Transverse colon (tissue), 4 donors: ENCODE measurements around the gene KCNG4. TPM values are rescaled to one million over a fixed set of nuclear protein-coding genes. Genes with fewer than 3 reads are reported as not detected.

ENCODE experiments used
- DNase-seq: peaks from one replicate; pipeline ENCODE4 v3.0.0-alpha.2; 2019
- H3K27ac ChIP-seq, 4 donors: fragments of 200-600 bp; sonication (generic); 2 replicates each; pipeline ENCODE4 v1.5.1; 2016 to 2018; ENCODE audit warnings: inconsistent platforms in 4 of 4
- H3K27me3 ChIP-seq: fragments of 200-600 bp; sonication (generic); 2 replicates; pipeline ENCODE4 v1.5.1; 2017; ENCODE audit warnings: inconsistent platforms
- H3K36me3 ChIP-seq, 4 donors: fragments of 200-600 bp; sonication (generic); 2 replicates each; pipeline ENCODE4 v1.5.1; 2017 to 2019; ENCODE audit warnings: inconsistent platforms in 4 of 4
- H3K4me1 ChIP-seq, 4 donors: fragments of 200-600 bp; sonication (generic); 2 replicates each; pipeline ENCODE4 v1.5.1; 2017 to 2020; ENCODE audit warnings: inconsistent platforms in 4 of 4
- H3K4me3 ChIP-seq, 4 donors: fragments of 200-600 bp; sonication (generic); 1 replicate in 1 of 4; 2 replicates in 3 of 4; pipeline versions ENCODE4 v1.5.1 to v1.6.1; 2017 to 2019; ENCODE audit warnings: inconsistent platforms in 4 of 4
- H3K9me3 ChIP-seq, 2 donors: fragments of 200-600 bp; sonication (generic); 2 replicates each; pipeline ENCODE4 v1.5.1; 2017 to 2019; ENCODE audit warnings: inconsistent platforms in 2 of 2
- EP300 ChIP-seq: sonication (generic); formaldehyde crosslinking; IDR thresholded peaks from one replicate; pipeline ENCODE4 v1.6.1; 2017; ENCODE audit warnings: antibody characterized with exemption, low read depth
- POLR2A ChIP-seq: fragments of 450-650 bp; IDR thresholded peaks from one replicate; pipeline ENCODE4 v1.6.1; 2016; ENCODE audit warnings: antibody characterized with exemption, mild to moderate bottlenecking, moderate library complexity
- POLR2AphosphoS5 ChIP-seq, 3 donors: sonication (generic); formaldehyde crosslinking; IDR thresholded peaks; one replicate each; pipeline ENCODE4 v1.6.1; 2016; ENCODE audit warnings: antibody characterized with exemption in 3 of 3
- WGBS, 2 donors: methylation state at CpG; one replicate each; pipeline ENCODE4 v1.1.5; 2018; ENCODE audit warnings: low coverage in 1 of 2; 5-methylcytosine and 5-hydroxymethylcytosine counted together
- in situ Hi-C, 4 donors: fragments of 200-750 bp; cut with MboI; loops; one replicate each; pipeline versions ENCODE4 v1.15.0 to v1.15.1; 2017; ENCODE audit warnings: low sequenced_read_pairs in 3 of 4, low pct_ligation_motif_present in 1 of 4, low pct_unique_long_range_greater_than_20kb in 1 of 4
- intact Hi-C: fragments of 100-400 bp; cut with DNase I; formaldehyde crosslinking; loops from one replicate; pipeline ENCODE4 v1.15.1; 2023; ENCODE audit warnings: low total_unique reads
- total RNA-seq, 4 donors: library from RNA; depleted of rRNA; stranded (reverse); fragments of >200 nt; gene quantifications; one replicate each; pipeline ENCODE4 v1.1.0, GENCODE V29; 2016
- TF ChIP-seq, protein P1 (sequence below), 5 experiments: fragments of 200-600 bp in 3 of 5; fragments of 450-650 bp in 2 of 5; sonication (generic) in 3 of 5; IDR thresholded peaks; 1 replicate in 2 of 5; 2 replicates in 3 of 5; pipeline ENCODE4 v1.5.1; 2016 to 2017; ENCODE audit warnings: antibody characterized with exemption in 5 of 5, inconsistent platforms in 3 of 5, mild to moderate bottlenecking in 2 of 5, moderate library complexity in 1 of 5

Gene KCNG4, protein sequence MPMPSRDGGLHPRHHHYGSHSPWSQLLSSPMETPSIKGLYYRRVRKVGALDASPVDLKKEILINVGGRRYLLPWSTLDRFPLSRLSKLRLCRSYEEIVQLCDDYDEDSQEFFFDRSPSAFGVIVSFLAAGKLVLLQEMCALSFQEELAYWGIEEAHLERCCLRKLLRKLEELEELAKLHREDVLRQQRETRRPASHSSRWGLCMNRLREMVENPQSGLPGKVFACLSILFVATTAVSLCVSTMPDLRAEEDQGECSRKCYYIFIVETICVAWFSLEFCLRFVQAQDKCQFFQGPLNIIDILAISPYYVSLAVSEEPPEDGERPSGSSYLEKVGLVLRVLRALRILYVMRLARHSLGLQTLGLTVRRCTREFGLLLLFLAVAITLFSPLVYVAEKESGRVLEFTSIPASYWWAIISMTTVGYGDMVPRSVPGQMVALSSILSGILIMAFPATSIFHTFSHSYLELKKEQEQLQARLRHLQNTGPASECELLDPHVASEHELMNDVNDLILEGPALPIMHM
- not detected for total RNA-seq

GRCh38 chr16:84239909-84240308 lies at the start of gene KCNG4:
Gene KCNG4, minus strand, starts transcription at chr16:84240012. Its CDS starts 2,527 bp downstream, at chr16:84237485.
- in situ Hi-C loops, result no loop called here
- Histone ChIP-seq H3K4me1 (no peaks in the 10 kb centered on the region), H3K27ac (no peak within 1 kb of the TSS), H3K36me3 (no peaks in the 10 kb centered on the region), H3K27me3 (peaks cover 14% of the 10 kb centered on the region), H3K4me3 (no peak within 1 kb of the TSS), H3K9me3 (no peaks in the 10 kb centered on the region)
- intact Hi-C loops, result no loop called here
- no peak for TF ChIP-seq POLR2A
- no peak for TF ChIP-seq EP300
- TF ChIP-seq POLR2AphosphoS5 (IDR thresholded peaks at IDR 0.05), result no peak
- TF ChIP-seq, protein P1, sequence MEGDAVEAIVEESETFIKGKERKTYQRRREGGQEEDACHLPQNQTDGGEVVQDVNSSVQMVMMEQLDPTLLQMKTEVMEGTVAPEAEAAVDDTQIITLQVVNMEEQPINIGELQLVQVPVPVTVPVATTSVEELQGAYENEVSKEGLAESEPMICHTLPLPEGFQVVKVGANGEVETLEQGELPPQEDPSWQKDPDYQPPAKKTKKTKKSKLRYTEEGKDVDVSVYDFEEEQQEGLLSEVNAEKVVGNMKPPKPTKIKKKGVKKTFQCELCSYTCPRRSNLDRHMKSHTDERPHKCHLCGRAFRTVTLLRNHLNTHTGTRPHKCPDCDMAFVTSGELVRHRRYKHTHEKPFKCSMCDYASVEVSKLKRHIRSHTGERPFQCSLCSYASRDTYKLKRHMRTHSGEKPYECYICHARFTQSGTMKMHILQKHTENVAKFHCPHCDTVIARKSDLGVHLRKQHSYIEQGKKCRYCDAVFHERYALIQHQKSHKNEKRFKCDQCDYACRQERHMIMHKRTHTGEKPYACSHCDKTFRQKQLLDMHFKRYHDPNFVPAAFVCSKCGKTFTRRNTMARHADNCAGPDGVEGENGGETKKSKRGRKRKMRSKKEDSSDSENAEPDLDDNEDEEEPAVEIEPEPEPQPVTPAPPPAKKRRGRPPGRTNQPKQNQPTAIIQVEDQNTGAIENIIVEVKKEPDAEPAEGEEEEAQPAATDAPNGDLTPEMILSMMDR (IDR thresholded peaks at IDR 0.05), result no peak
- WGBS, 2 donors, result 17 to 40% methylated on average over 1 to 7 of the region's 7 CpGs
- no peak for DNase-seq

DNA sequence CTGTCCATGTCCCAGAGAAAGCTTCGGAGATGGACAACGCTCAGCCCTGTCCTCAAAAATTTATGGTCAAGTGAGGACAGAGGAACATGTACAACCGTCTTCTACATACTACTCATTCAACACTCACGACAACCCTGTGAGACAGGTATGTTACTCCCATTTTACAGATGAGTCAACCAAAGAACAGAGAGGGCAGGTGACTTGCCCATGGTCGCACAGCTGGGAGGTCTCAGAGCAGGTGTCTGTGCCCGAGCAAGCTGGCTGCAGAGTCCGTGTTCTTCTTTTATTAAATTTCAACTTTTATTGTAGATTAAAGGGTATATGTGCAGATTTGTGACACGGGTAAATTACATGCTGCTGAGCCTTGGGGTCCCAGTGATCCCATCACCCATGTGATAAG lies 49.1 kb upstream of the KCNG4 start:
- WGBS, 2 donors, result 66 to 73% methylated on average over 5 to 8 of the region's 8 CpGs

DNA sequence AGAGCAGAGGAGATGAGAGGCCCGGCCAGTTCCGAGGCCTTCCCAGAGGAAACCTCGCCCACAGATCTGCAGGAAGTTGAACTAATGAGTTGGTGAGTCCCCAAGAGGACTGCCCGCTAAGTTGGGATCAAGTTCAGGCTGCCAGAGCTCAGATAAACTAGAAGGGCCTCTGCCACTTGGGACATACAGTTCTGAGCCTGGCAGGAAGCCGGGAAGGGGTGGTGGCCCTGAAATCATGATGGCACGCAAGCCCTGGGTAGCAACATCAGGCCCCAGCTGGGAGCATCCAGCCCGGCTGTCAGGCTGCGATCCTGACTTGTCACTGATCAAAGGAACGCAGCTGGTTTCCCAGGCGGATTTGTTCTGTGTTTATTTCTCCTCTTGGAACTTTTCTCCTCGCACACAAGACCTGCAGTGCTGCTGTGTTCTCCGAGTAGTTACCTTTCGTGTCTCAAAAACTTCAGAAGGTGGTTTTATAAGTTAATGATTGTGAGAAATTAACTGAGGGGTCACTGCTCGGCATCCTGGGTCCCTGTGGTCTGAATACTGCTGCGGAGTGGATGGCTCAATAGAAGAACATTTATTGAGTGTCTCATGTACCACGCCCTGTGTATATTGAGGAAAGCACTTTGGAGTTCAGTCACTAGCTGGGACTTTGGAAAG lies 46.9 kb upstream of the KCNG4 start:
- WGBS, 2 donors, result 53 to 66% methylated on average over 4 to 16 of the region's 16 CpGs
- H3K9me3 ChIP-seq, result no peaks in the 10 kb centered on the region
- peaks cover 8 to 30% (median 16%) of the 10 kb centered on the region in 4 donors for H3K4me1 ChIP-seq
- H3K27me3 ChIP-seq, result no peaks in the 10 kb centered on the region
- in situ Hi-C loops, result no loop called here
- no peak overlapping the region for H3K4me3 ChIP-seq
- no peaks in the 10 kb centered on the region for H3K36me3 ChIP-seq
- peak overlapping the region; percentile 58 to 74 (median 66) for H3K27ac ChIP-seq
- DNase-seq, result peak; percentile 43
- intact Hi-C loops, result no loop called here
- TF ChIP-seq POLR2AphosphoS5 (IDR thresholded peaks at IDR 0.05) (peak; percentile 52 to 67 (median 65)), POLR2A (no peak), EP300 (peak; percentile 58)
- TF ChIP-seq, protein P1 (IDR thresholded peaks at IDR 0.05), result no peak

More for the DNA sequence above, 49.1 kb upstream of the KCNG4 start:
- intact Hi-C loops, result no loop called here
- no peaks in the 10 kb centered on the region for H3K36me3 ChIP-seq
- no peak overlapping the region for H3K4me3 ChIP-seq
- H3K4me1 ChIP-seq, result peaks cover 6 to 30% (median 13%) of the 10 kb centered on the region in 4 donors
- in situ Hi-C loops, result no loop called here
- no peaks in the 10 kb centered on the region for H3K9me3 ChIP-seq
- H3K27ac ChIP-seq, result no peak overlapping the region
- TF ChIP-seq POLR2A (no peak), POLR2AphosphoS5 (IDR thresholded peaks at IDR 0.05) (no peak), EP300 (no peak)
- TF ChIP-seq, protein P1 (IDR thresholded peaks at IDR 0.05), result no peak
- DNase-seq, result no peak
- H3K27me3 ChIP-seq, result no peaks in the 10 kb centered on the region

DNA sequence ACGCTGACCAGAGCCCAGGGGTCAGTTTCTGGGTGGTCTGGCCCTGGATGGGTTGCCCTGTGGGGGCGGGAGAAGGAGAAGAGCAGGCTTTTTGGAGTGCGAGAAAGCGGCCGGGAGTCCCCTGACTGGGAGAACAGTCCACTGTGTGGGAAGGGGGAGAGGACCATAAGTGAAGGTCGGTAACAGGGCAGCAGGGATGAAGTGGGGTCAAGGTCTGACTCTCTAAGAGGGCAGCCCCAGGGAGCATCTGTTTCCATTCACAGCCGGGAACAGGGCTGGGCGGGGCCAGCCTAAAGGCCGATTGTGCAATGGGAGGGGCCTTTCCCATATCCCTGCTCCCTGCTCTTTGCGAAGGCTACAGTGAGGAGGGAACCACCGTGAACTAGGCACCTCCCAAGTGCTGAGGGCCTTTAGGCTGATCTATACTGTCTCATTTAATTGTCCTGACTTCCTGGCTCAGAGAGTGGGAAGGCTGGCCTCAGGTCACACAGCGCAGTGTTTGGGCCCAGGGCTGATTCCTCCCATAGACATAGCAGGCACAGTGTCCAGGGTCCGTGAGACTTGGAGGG lies 44.4 kb upstream of the KCNG4 start:
- Histone ChIP-seq H3K27me3 (no peaks in the 10 kb centered on the region), H3K27ac (peak overlapping the region; percentile 53 to 68 (median 58)), H3K9me3 (no peaks in the 10 kb centered on the region), H3K4me3 (no peak overlapping the region), H3K36me3 (no peaks in the 10 kb centered on the region), H3K4me1 (peaks cover 8 to 29% (median 16%) of the 10 kb centered on the region in 4 donors)
- in situ Hi-C loops, result loop anchor here in 1 of 4 donors (5.0 kb wide), 1 partner anchor 203 kb away; no protein-coding TSS in a partner anchor
- WGBS, 2 donors, result 48 to 100% methylated on average over 1 to 13 of the region's 13 CpGs
- DNase-seq, result peak; percentile 61
- peak in 2 of 3 donors; percentile 42 to 43 for TF ChIP-seq POLR2AphosphoS5 (IDR thresholded peaks at IDR 0.05)
- TF ChIP-seq, protein P1 (IDR thresholded peaks at IDR 0.05), result no peak
- intact Hi-C loops, result no loop called here
